Astrocyte of the spinal cord (primary cell): Measurements from ENCODE around the gene ASXL2.

Experiments
- DNase-seq: peaks from one replicate; pipeline ENCODE4 v3.0.0; 2011; ENCODE audit warnings: low read depth, low spot score
- H3K4me3 ChIP-seq: 2 replicates; pipeline ENCODE4 v1.5.1; 2011; ENCODE audit warnings: low read depth, mild to moderate bottlenecking, low read length, moderate library complexity
- in situ Hi-C: cut with HindIII; loops from 2 replicates; pipeline ENCODE4 v1.10.0; 2017; ENCODE audit warnings: low sequenced_read_pairs
- TF ChIP-seq, protein P1 (sequence below): IDR thresholded peaks from 2 replicates; pipeline ENCODE4 v1.5.1; 2012; ENCODE audit warnings: low read depth, mild to moderate bottlenecking, low read length, inconsistent platforms

The ASXL2 gene

DNA sequence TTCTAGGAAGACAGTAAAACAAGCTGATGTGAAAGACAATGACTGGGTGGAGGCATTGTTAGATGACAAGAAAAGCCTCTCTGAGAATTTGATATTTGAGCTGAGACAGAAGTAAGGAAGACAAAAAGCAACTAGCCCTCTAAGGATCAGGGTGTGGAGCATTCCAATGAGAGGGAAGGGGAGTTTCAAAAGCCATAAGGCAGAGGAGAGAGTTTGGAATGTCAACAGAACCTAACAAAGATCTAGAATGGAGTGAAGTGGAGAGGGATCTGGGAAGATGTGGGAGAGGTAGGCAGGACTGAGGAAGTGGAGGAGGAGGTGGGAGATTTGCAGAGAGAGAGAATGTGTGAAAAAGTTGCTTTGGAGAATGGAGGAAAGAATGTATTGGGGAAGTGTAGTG is 17.3 kb upstream of the ASXL2 start:
- TF ChIP-seq, protein P1, sequence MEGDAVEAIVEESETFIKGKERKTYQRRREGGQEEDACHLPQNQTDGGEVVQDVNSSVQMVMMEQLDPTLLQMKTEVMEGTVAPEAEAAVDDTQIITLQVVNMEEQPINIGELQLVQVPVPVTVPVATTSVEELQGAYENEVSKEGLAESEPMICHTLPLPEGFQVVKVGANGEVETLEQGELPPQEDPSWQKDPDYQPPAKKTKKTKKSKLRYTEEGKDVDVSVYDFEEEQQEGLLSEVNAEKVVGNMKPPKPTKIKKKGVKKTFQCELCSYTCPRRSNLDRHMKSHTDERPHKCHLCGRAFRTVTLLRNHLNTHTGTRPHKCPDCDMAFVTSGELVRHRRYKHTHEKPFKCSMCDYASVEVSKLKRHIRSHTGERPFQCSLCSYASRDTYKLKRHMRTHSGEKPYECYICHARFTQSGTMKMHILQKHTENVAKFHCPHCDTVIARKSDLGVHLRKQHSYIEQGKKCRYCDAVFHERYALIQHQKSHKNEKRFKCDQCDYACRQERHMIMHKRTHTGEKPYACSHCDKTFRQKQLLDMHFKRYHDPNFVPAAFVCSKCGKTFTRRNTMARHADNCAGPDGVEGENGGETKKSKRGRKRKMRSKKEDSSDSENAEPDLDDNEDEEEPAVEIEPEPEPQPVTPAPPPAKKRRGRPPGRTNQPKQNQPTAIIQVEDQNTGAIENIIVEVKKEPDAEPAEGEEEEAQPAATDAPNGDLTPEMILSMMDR: no peak
- in situ Hi-C loops: no loop called here
- H3K4me3 ChIP-seq: no peak overlapping the region
- DNase-seq: no peak

DNA sequence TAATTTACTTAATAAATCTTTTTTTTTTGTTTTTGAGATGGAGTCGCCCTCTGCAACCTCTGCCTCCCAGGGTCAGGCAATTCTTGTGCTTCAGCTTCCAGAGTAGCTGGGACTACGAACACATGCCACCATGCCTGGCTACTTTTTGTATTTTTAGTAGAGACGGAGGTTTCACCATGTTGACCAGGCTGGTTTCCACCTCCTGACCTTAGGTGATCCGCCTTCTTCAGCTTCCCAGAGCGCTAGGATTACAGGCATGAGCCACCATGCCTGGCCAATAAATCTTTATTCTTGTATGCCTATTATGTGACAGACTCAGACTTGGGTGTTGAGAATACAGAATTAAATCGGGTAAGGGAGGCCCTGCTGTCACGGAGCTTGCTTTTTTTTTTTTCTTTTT is 16.7 kb upstream of the ASXL2 start:
- in situ Hi-C loops: no loop called here
- H3K4me3 ChIP-seq: no peak overlapping the region
- TF ChIP-seq, protein P1: no peak
- no peak for DNase-seq

DNA sequence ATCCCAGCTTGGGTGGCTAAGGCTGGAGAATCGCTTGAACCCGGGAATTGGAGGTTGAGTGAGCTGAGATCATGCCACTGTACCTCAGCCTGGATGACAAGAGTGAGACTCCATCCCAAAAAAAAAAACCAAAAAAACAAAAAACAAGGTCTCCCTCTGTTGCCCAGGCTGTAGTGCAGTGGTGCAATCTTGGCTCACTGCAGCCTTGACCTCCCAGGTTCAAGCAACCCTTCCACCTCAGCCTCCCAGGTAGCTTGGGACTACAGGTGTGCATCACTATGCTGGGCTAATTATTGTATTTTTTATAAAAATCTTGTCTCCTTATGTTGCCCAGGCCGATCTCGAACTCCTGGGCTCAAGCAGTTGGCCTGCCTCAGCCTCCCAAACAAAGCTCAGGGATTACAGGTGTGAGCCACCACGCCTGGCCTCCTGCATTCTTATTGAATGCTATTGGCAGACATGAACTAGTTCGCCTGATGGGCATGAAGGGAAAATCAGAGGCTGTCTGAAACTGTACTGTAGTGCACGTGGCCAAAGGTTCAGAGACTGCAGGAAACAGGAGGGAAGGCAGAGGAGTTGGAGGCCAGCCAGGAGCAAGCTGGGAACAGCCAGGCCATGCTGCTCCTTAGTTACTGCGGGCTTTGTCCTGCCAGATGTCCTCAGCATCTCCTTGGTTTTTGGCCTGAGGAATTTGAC is 16.0 kb upstream of the ASXL2 start:
- H3K4me3 ChIP-seq: no peak overlapping the region
- peak; percentile 69 for DNase-seq
- TF ChIP-seq, protein P1: no peak
- in situ Hi-C loops: no loop called here

DNA sequence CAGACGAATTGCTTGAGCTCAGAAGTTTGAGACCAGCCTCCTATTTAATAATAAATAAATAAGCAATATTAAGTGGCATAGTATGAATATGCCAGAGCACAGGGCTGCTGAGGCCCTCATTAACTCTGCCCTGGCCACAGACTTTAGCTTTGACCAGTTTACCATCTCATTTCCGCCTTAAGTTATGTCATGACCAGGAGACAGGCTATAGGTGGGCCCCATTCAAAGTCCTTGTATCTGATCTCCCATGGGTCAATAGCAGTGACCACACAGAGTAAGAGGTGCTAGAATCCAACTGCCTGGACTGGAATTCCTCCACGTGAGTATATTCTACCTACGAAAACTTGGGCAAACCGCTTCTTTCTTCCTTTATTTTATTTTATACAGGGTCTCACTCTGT is 13.4 kb upstream of the ASXL2 start:
- H3K4me3 ChIP-seq: no peak overlapping the region
- in situ Hi-C loops: no loop called here
- no peak for DNase-seq
- TF ChIP-seq, protein P1: no peak

DNA sequence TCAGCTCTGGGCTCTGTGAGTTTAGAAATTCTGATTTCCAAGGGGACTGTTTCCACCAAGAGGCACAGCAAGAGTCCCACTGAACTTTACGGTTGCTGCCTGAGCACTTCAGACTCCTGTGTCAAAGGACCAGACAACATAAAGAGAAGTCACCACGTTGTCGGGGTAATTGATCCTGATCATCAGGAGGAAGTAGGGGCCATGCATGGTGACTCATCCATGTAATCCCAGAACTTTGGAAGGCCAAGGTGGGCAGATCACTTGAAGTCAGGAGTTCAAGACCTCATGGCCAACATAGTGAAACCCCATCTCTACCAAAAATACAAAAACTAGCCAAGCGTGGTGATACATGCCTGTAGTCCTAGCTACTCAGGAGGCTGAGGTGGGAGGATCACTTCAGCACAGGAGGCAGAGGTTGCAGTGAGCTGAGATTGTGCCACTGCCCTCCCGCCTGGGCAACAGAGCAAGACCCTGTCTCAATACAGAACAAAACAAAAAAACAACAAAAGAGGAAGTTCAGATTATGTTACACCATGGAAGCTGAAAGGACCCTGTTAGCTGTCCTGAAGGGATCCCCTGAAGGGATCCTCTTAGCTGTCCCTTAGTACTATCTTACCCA is 9.4 kb upstream of the ASXL2 start:
- H3K4me3 ChIP-seq: no peak overlapping the region
- TF ChIP-seq, protein P1: no peak

DNA sequence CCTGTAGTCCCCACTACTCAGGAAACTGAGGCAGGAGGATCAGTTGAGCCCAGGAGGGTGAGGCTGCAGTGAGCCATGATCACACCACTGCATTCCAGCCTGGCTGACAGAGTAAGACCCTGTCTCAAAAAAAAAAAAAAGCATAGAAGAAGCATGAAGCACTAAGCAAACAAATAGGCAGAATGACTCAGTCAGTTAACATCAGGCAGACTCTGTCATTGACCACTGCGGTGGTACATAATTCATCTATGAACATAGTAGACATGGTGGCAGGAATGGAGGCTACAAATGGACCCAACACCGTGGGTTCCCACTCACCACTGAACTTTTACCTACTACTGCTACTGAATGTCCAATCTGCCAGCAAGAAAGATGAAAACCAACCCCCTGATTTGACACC is 7.6 kb upstream of the ASXL2 start:
- in situ Hi-C loops: no loop called here
- no peak overlapping the region for H3K4me3 ChIP-seq
- TF ChIP-seq, protein P1: no peak
- peak; percentile 89 for DNase-seq

More for the DNA sequence above, 9.4 kb upstream of the ASXL2 start:
- no peak for DNase-seq
- in situ Hi-C loops: no loop called here
